Neural progenitor cell (in vitro differentiated cells): Measurements from ENCODE around the gene PLCB1. TPM values are rescaled to one million over a fixed set of nuclear protein-coding genes. Genes with fewer than 3 reads are reported as not detected.
A peak's percentile ranks its signal among the peaks of the same experiment; 100 is the strongest.

ENCODE experiments used
- DNase-seq: peaks from one replicate; pipeline ENCODE4 v3.0.0-alpha.2; 2016; ENCODE audit warnings: low spot score
- H2AFZ ChIP-seq: fragments of 200-600 bp; sonication (generic); replicated peaks from 2 replicates; pipeline ENCODE4 v1.6.1; 2016; ENCODE audit warnings: antibody characterized with exemption
- H3F3A ChIP-seq: fragments of 200-600 bp; sonication (generic); 2 replicates; pipeline ENCODE4 v1.6.1; 2016; ENCODE audit warnings: antibody characterized with exemption, low read depth
- H3K27ac ChIP-seq: fragments of 200-600 bp; sonication (generic); 2 replicates; pipeline ENCODE4 v1.5.1; 2016; ENCODE audit warnings: mild to moderate bottlenecking
- H3K27me3 ChIP-seq: fragments of 200-600 bp; sonication (generic); 2 replicates; pipeline ENCODE4 v1.6.1; 2016; ENCODE audit warnings: mild to moderate bottlenecking, moderate library complexity
- H3K36me3 ChIP-seq: fragments of 200-600 bp; sonication (generic); 2 replicates; pipeline ENCODE4 v1.5.1; 2016
- H3K4me1 ChIP-seq: fragments of 200-600 bp; sonication (generic); 2 replicates; pipeline ENCODE4 v1.6.1; 2016; ENCODE audit warnings: mixed run types
- H3K4me2 ChIP-seq: fragments of 200-600 bp; sonication (generic); 2 replicates; pipeline ENCODE4 v1.6.1; 2016
- H3K4me3 ChIP-seq: fragments of 200-600 bp; sonication (generic); 2 replicates; pipeline ENCODE4 v1.5.1; 2016
- H3K79me2 ChIP-seq: fragments of 200-600 bp; sonication (generic); 2 replicates; pipeline ENCODE4 v1.6.1; 2016; ENCODE audit warnings: low read depth
- H3K9ac ChIP-seq: fragments of 200-600 bp; sonication (generic); 2 replicates; pipeline ENCODE4 v1.6.1; 2016
- H3K9me3 ChIP-seq: fragments of 200-600 bp; sonication (generic); 2 replicates; pipeline ENCODE4 v1.5.1; 2016; ENCODE audit warnings: low read depth
- H4K20me1 ChIP-seq: fragments of 200-600 bp; sonication (generic); 2 replicates; pipeline ENCODE4 v1.6.1; 2016; ENCODE audit warnings: low read depth
- H3K27ac Mint-ChIP-seq: 3 replicates; pipeline ENCODE4 v1.8.0; 2021; ENCODE audit warnings: mixed read lengths
- H3K27me3 Mint-ChIP-seq: 2 replicates; pipeline ENCODE4 v1.8.0; 2022; ENCODE audit warnings: low read depth, mild to moderate bottlenecking, inconsistent platforms, moderate library complexity, mixed read lengths; ENCODE audit not compliant: insufficient read depth
- H3K36me3 Mint-ChIP-seq: 3 replicates; pipeline ENCODE4 v1.8.0; 2021; ENCODE audit warnings: mixed read lengths
- H3K4me1 Mint-ChIP-seq: 3 replicates; pipeline ENCODE4 v1.8.0; 2021; ENCODE audit warnings: mixed read lengths
- H3K4me3 Mint-ChIP-seq: 3 replicates; pipeline ENCODE4 v1.8.0; 2021; ENCODE audit warnings: mild to moderate bottlenecking, moderate library complexity, mixed read lengths
- H3K9me3 Mint-ChIP-seq: 3 replicates; pipeline ENCODE4 v1.8.0; 2020; ENCODE audit warnings: mixed read lengths
- EZH2 ChIP-seq: fragments of 200-600 bp; sonication (generic); IDR thresholded peaks from 2 replicates; pipeline ENCODE4 v1.6.1; 2017; ENCODE audit warnings: antibody characterized with exemption, mild to moderate bottlenecking, moderate library complexity
- EZH2phosphoT487 ChIP-seq: fragments of 200-600 bp; sonication (generic); IDR thresholded peaks from 2 replicates; pipeline ENCODE4 v1.6.1; 2017; ENCODE audit warnings: antibody characterized with exemption
- total RNA-seq: library from RNA; depleted of rRNA; stranded (reverse); fragments of >200 nt; gene quantifications from 2 replicates; pipeline ENCODE4 v1.2.3, GENCODE V29; 2015; ENCODE audit warnings: low replicate concordance
- TF ChIP-seq, protein P1 (sequence below): fragments of 200-600 bp; sonication (generic); IDR thresholded peaks from 2 replicates; pipeline ENCODE4 v1.5.1; 2017; ENCODE audit warnings: antibody characterized with exemption, mild to moderate bottlenecking

Gene PLCB1
- total RNA-seq, 1 donor from 2014 or later: 30.2 TPM

GRCh38 chr20:8447262-8448120 lies 315.4 kb downstream of the PLCB1 start:
- H3K9me3 ChIP-seq: no peaks in the 10 kb centered on the region
- Mint-ChIP-seq H3K9me3 (no peaks in the 10 kb centered on the region), H3K27ac (no peak overlapping the region), H3K4me1 (no peaks in the 10 kb centered on the region), H3K4me3 (no peak overlapping the region), H3K36me3 (no peaks in the 10 kb centered on the region), H3K27me3 (peaks cover 2% of the 10 kb centered on the region)
- H3F3A ChIP-seq: no peaks in the 10 kb centered on the region
- H4K20me1 ChIP-seq: no peaks in the 10 kb centered on the region
- no peak for TF ChIP-seq EZH2phosphoT487
- no peaks in the 10 kb centered on the region for H3K79me2 ChIP-seq
- no peaks in the 10 kb centered on the region for H3K36me3 ChIP-seq
- no peak overlapping the region for H3K4me3 ChIP-seq
- no peaks in the 10 kb centered on the region for H3K27me3 ChIP-seq
- no peak overlapping the region for H3K4me2 ChIP-seq
- H3K4me1 ChIP-seq: no peaks in the 10 kb centered on the region
- no peak for DNase-seq
- no peak overlapping the region for H3K9ac ChIP-seq
- H3K27ac ChIP-seq: no peak overlapping the region
- no peak overlapping the region for H2AFZ ChIP-seq

- no peak overlapping the region for H3K27ac ChIP-seq
- H2AFZ ChIP-seq: no peak overlapping the region
- no peaks in the 10 kb centered on the region for H3K27me3 ChIP-seq
- H3K4me3 ChIP-seq: no peak overlapping the region
- no peaks in the 10 kb centered on the region for H3F3A ChIP-seq
- no peaks in the 10 kb centered on the region for H3K36me3 ChIP-seq
- no peaks in the 10 kb centered on the region for H3K4me1 ChIP-seq
- no peak overlapping the region for H3K4me2 ChIP-seq
- H3K9me3 ChIP-seq: no peaks in the 10 kb centered on the region
- TF ChIP-seq, protein P1, sequence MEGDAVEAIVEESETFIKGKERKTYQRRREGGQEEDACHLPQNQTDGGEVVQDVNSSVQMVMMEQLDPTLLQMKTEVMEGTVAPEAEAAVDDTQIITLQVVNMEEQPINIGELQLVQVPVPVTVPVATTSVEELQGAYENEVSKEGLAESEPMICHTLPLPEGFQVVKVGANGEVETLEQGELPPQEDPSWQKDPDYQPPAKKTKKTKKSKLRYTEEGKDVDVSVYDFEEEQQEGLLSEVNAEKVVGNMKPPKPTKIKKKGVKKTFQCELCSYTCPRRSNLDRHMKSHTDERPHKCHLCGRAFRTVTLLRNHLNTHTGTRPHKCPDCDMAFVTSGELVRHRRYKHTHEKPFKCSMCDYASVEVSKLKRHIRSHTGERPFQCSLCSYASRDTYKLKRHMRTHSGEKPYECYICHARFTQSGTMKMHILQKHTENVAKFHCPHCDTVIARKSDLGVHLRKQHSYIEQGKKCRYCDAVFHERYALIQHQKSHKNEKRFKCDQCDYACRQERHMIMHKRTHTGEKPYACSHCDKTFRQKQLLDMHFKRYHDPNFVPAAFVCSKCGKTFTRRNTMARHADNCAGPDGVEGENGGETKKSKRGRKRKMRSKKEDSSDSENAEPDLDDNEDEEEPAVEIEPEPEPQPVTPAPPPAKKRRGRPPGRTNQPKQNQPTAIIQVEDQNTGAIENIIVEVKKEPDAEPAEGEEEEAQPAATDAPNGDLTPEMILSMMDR: no peak
- TF ChIP-seq EZH2phosphoT487: no peak
- no peak for TF ChIP-seq EZH2
- no peaks in the 10 kb centered on the region for H3K4me1 Mint-ChIP-seq
- no peaks in the 10 kb centered on the region for H3K79me2 ChIP-seq
- no peak for DNase-seq
- no peak overlapping the region for H3K9ac ChIP-seq
- peaks cover 2% of the 10 kb centered on the region for H3K27me3 Mint-ChIP-seq
- no peaks in the 10 kb centered on the region for H3K9me3 Mint-ChIP-seq
- H3K27ac Mint-ChIP-seq: no peak overlapping the region
- H3K4me3 Mint-ChIP-seq: no peak overlapping the region
- H3K36me3 Mint-ChIP-seq: no peaks in the 10 kb centered on the region
- H4K20me1 ChIP-seq: no peaks in the 10 kb centered on the region
Measured at GRCh38 chr20:8449123-8449522, 317.1 kb downstream of the PLCB1 start.

DNA sequence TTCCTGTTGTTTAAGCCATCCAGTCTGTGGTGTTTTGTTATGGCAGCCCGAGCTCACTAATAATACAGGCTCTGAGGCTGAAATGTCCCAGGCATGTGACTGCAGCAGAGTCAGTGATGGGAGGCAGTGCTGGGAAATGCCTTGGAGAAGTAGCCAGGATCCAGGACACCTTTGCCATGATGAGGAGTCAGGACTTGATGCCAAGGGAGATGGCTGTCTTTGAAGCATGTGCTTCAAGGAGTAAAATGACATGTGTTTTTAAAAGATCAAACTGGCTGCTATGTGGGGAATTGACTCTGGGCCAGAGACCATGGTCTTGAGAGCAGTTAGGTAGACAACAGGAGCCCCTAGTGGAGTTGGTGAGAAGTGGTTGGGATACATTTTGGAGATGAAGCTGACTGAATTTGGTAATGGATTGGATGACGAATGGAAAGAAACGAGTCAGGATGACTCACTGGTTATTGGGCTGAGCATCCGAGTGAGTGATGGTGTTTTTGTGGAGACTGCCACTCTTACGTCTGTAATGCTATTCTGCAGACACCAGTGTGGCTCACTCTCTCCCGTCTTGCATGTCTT lies 322.2 kb downstream of the PLCB1 start:
- Histone ChIP-seq H3K9me3 (no peaks in the 10 kb centered on the region), H3K4me3 (no peak overlapping the region), H4K20me1 (no peaks in the 10 kb centered on the region), H3K27me3 (no peaks in the 10 kb centered on the region), H3K27ac (no peak overlapping the region), H2AFZ (no peak overlapping the region), H3K79me2 (no peaks in the 10 kb centered on the region), H3F3A (no peaks in the 10 kb centered on the region), H3K4me1 (no peaks in the 10 kb centered on the region), H3K36me3 (no peaks in the 10 kb centered on the region), H3K9ac (no peak overlapping the region), H3K4me2 (no peak overlapping the region)
- Mint-ChIP-seq H3K27me3 (peaks cover 2% of the 10 kb centered on the region), H3K4me3 (no peak overlapping the region), H3K9me3 (no peaks in the 10 kb centered on the region), H3K4me1 (no peaks in the 10 kb centered on the region), H3K27ac (no peak overlapping the region), H3K36me3 (no peaks in the 10 kb centered on the region)
- TF ChIP-seq, protein P1: peak; percentile 55
- no peak for TF ChIP-seq EZH2
- TF ChIP-seq EZH2phosphoT487: no peak
- DNase-seq: peak; percentile 29

DNA sequence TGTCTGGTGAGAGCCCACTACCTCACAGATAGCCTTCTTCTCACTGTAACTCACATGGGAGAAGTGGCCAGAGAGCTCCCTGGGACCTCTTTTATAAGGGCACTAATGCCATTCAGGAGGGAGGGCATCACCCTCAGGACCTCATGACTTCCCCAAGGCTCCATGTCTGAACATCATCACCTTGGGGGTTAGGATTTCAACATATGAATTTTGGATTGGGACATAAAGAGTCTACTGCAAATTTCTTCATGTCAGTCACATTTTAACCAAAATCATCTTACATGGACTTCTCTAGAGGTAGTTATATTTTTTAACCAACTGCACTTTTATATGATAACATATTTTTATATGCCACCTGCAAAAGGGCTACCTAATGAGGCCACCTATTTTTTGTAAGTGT lies 324.7 kb downstream of the PLCB1 start:
- Histone ChIP-seq H2AFZ (no peak overlapping the region), H3K9me3 (no peaks in the 10 kb centered on the region), H4K20me1 (no peaks in the 10 kb centered on the region), H3K27me3 (no peaks in the 10 kb centered on the region), H3K36me3 (no peaks in the 10 kb centered on the region), H3K27ac (no peak overlapping the region), H3K4me2 (no peak overlapping the region), H3K79me2 (no peaks in the 10 kb centered on the region), H3K9ac (no peak overlapping the region), H3K4me3 (no peak overlapping the region), H3F3A (no peaks in the 10 kb centered on the region), H3K4me1 (no peaks in the 10 kb centered on the region)
- H3K4me3 Mint-ChIP-seq: no peak overlapping the region
- H3K9me3 Mint-ChIP-seq: no peaks in the 10 kb centered on the region
- no peaks in the 10 kb centered on the region for H3K4me1 Mint-ChIP-seq
- H3K36me3 Mint-ChIP-seq: no peaks in the 10 kb centered on the region
- TF ChIP-seq, protein P1: no peak
- TF ChIP-seq EZH2phosphoT487 (no peak), EZH2 (no peak)
- no peak overlapping the region for H3K27ac Mint-ChIP-seq
- no peaks in the 10 kb centered on the region for H3K27me3 Mint-ChIP-seq
- no peak for DNase-seq
